HG02885 (cell line): ENCODE measurements around the gene MFN2.
"Not testable (repeated sequence)": the region's sequence is repeated elsewhere in the genome, so short reads cannot be mapped to it uniquely, and the experiment has no call there.

Experiments used
- ATAC-seq: cut with Tn5 transposase; IDR thresholded peaks from one replicate; pipeline ENCODE4 v1.9.1; 2021; ENCODE audit warnings: mild to moderate bottlenecking; ENCODE audit not compliant: unreplicated experiment, poor library complexity

Gene MFN2

GRCh38 chr1:11979851-11980675 lies at the start of gene MFN2:
TSS of gene MFN2 (plus strand) at chr1:11980444. CDS start at chr1:11989169, 8,725 bp downstream.
- peak; percentile 90 for ATAC-seq

- ATAC-seq, result no peak
Observed at GRCh38 chr1:11930571-11931445, 49.4 kb upstream of the MFN2 start.

- ATAC-seq, result no peak
Observed at GRCh38 chr1:11931845-11932244, 48.4 kb upstream of the MFN2 start.

GRCh38 chr1:11934302-11935056 lies 45.8 kb upstream of the MFN2 start, which contains the start of gene PLOD1:
TSS of gene PLOD1 (plus strand) at chr1:11934717. CDS start at chr1:11934780, 63 bp downstream.
- peak; percentile 88 for ATAC-seq

- no peak for ATAC-seq
Observed at GRCh38 chr1:11935057-11935412, 45.2 kb upstream of the MFN2 start.

GRCh38 chr1:11935733-11936132 lies 44.5 kb upstream of the MFN2 start:
- ATAC-seq, result not testable (repeated sequence)

- no peak for ATAC-seq
Observed at GRCh38 chr1:11938722-11939526, 41.3 kb upstream of the MFN2 start.

GRCh38 chr1:11939794-11940193 lies 40.5 kb upstream of the MFN2 start:
- not testable (repeated sequence) for ATAC-seq

GRCh38 chr1:11940260-11940921 lies 39.9 kb upstream of the MFN2 start:
- ATAC-seq, result no peak

- ATAC-seq, result no peak
Observed at GRCh38 chr1:11942280-11942679, 38.0 kb upstream of the MFN2 start.

- ATAC-seq, result no peak
Observed at GRCh38 chr1:11943619-11944018, 36.6 kb upstream of the MFN2 start.

GRCh38 chr1:11944358-11944931 lies 35.8 kb upstream of the MFN2 start:
- ATAC-seq, result no peak

GRCh38 chr1:11946647-11947046 lies 33.6 kb upstream of the MFN2 start:
- no peak for ATAC-seq

GRCh38 chr1:11948822-11949458 lies 31.3 kb upstream of the MFN2 start:
- ATAC-seq, result no peak

GRCh38 chr1:11951901-11952300 lies 28.3 kb upstream of the MFN2 start:
- ATAC-seq, result no peak

- no peak for ATAC-seq
Observed at GRCh38 chr1:11952455-11953109, 27.7 kb upstream of the MFN2 start.

GRCh38 chr1:11955221-11955620 lies 25.0 kb upstream of the MFN2 start:
- no peak for ATAC-seq

- ATAC-seq, result no peak
Observed at GRCh38 chr1:11957398-11957797, 22.8 kb upstream of the MFN2 start.
